NCI-H748 (cell line): ENCODE measurements around the gene CFL2.
A peak's percentile ranks its signal among the peaks of the same experiment; 100 is the strongest.
"Not testable (repeated sequence)": the region's sequence is repeated elsewhere in the genome, so short reads cannot be mapped to it uniquely, and the experiment has no call there.

Source experiments
- DNase-seq: peaks from one replicate; lab custom pipeline; 2025; ENCODE audit not compliant: unreplicated experiment; lab: John Stamatoyannopoulos, UW

CFL2 gene

GRCh38 chr14:34714320-34715126 lies at the start of gene CFL2:
CFL2 (minus strand) TSS chr14:34714593; CDS start chr14:34714540, 53 bp downstream.
- peak; percentile 89 for DNase-seq

GRCh38 chr14:34755215-34755614 lies 40.8 kb upstream of the CFL2 start:
- no peak for DNase-seq

- DNase-seq = no peak
Measured at GRCh38 chr14:34754687-34755086, 40.3 kb upstream of the CFL2 start.

- no peak for DNase-seq
Measured at GRCh38 chr14:34750670-34751069, 36.3 kb upstream of the CFL2 start.

- DNase-seq = no peak
Measured at GRCh38 chr14:34750233-34750632, 35.8 kb upstream of the CFL2 start.

- no peak for DNase-seq
Measured at GRCh38 chr14:34749408-34749807, 35.0 kb upstream of the CFL2 start.

- no peak for DNase-seq
Measured at GRCh38 chr14:34742270-34743115, 28.1 kb upstream of the CFL2 start.

- no peak for DNase-seq
Measured at GRCh38 chr14:34741840-34742239, 27.4 kb upstream of the CFL2 start.

- not testable (repeated sequence) for DNase-seq
Measured at GRCh38 chr14:34740139-34740538, 25.7 kb upstream of the CFL2 start.

- not testable (repeated sequence) for DNase-seq
Measured at GRCh38 chr14:34737079-34737478, 22.7 kb upstream of the CFL2 start.

- DNase-seq = no peak
Measured at GRCh38 chr14:34733245-34733644, 18.9 kb upstream of the CFL2 start.

- peak; percentile 29 for DNase-seq
Measured at GRCh38 chr14:34732802-34733201, 18.4 kb upstream of the CFL2 start.

- DNase-seq = no peak
Measured at GRCh38 chr14:34723867-34724266, 9.5 kb upstream of the CFL2 start.

GRCh38 chr14:34722723-34723545 lies 8.5 kb upstream of the CFL2 start:
- peak; percentile 56 for DNase-seq

- no peak for DNase-seq
Measured at GRCh38 chr14:34721129-34721528, 6.7 kb upstream of the CFL2 start.

GRCh38 chr14:34718750-34719304 lies 4.4 kb upstream of the CFL2 start:
- DNase-seq = no peak

GRCh38 chr14:34715127-34715863 lies 902 bp upstream of the CFL2 start:
- no peak for DNase-seq

GRCh38 chr14:34713681-34714319 lies 593 bp downstream of the CFL2 start:
- peak; percentile 52 for DNase-seq

GRCh38 chr14:34713122-34713680 lies 1.2 kb downstream of the CFL2 start:
- DNase-seq = no peak
